Umbilical cord (tissue), 2 donors: ENCODE measurements around the gene LAMB4. TPM values are rescaled to one million over a fixed set of nuclear protein-coding genes. Genes with fewer than 3 reads are reported as not detected.

Experiments
- DNase-seq: peaks from one replicate; pipeline ENCODE4 v3.0.0-alpha.2; 2015; ENCODE audit warnings: low spot score
- total RNA-seq: library from RNA; depleted of rRNA; stranded (reverse); fragments of >200 nt; gene quantifications from one replicate; pipeline ENCODE4 v1.2.3, GENCODE V29; 2014; ENCODE audit warnings: low replicate concordance; ENCODE audit not compliant: insufficient read depth

The LAMB4 gene
- total RNA-seq, 1 donor from 2014 or later: 0.96 TPM

GRCh38 chr7:107998660-107999480, 131.3 kb downstream of the LAMB4 start:
- DNase-seq: no peak

- DNase-seq: no peak
Measured at GRCh38 chr7:107998150-107998549, 132.0 kb downstream of the LAMB4 start.

- no peak for DNase-seq
Measured at GRCh38 chr7:107996072-107996882, 133.9 kb downstream of the LAMB4 start.

- no peak for DNase-seq
Measured at GRCh38 chr7:107995184-107996071, 134.7 kb downstream of the LAMB4 start.

- no peak for DNase-seq
Measured at GRCh38 chr7:107994421-107995030, 135.6 kb downstream of the LAMB4 start.

- no peak for DNase-seq
Measured at GRCh38 chr7:107993891-107994291, 136.3 kb downstream of the LAMB4 start.

- no peak for DNase-seq
Measured at GRCh38 chr7:107989618-107990373, 140.4 kb downstream of the LAMB4 start.

- DNase-seq: no peak
Measured at GRCh38 chr7:107982918-107983389, 147.2 kb downstream of the LAMB4 start.

- DNase-seq: no peak
Measured at GRCh38 chr7:107982042-107982840, 147.9 kb downstream of the LAMB4 start.

GRCh38 chr7:107981466-107981865, 148.7 kb downstream of the LAMB4 start:
- DNase-seq: no peak

- DNase-seq: no peak
Measured at GRCh38 chr7:107980671-107981190, 149.4 kb downstream of the LAMB4 start.

- DNase-seq: no peak
Measured at GRCh38 chr7:107980171-107980570, 150.0 kb downstream of the LAMB4 start.

GRCh38 chr7:107978815-107979408, 151.2 kb downstream of the LAMB4 start:
- no peak for DNase-seq

GRCh38 chr7:107977048-107977447, 153.1 kb downstream of the LAMB4 start:
- no peak for DNase-seq

GRCh38 chr7:107976620-107977019, 153.5 kb downstream of the LAMB4 start:
- DNase-seq: no peak

- no peak for DNase-seq
Measured at GRCh38 chr7:107975394-107976013, 154.7 kb downstream of the LAMB4 start.

- no peak for DNase-seq
Measured at GRCh38 chr7:107973861-107974260, 156.3 kb downstream of the LAMB4 start.
